GM04504 (cell line): ENCODE data around the gene TMEFF2.
"Not testable (repeated sequence)": the region's sequence is repeated elsewhere in the genome, so short reads cannot be mapped to it uniquely, and the experiment has no call there.

ENCODE experiments used
- DNase-seq: peaks from one replicate; pipeline ENCODE4 v3.0.0-alpha.2; 2012; ENCODE audit warnings: low read depth

The TMEFF2 gene

DNA sequence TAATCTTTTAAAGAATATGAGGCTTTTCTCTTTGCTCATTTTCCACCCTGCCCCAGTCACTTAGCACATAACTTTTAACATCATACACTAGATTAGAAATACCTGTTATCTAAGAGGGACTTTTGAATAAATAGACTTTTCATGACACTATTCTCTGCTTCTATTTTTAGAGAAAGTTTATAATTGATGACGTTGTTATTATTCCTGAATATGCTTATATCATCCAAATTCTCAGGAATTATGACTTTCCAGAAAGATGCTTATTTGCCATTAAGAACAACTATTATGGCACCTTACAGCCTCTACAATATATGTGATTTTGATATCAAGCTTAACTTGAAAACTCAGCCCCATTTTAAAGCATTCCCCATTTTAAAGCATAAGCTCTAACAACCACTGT, 11.4 kb downstream of the TMEFF2 start:
- DNase-seq, result no peak

DNA sequence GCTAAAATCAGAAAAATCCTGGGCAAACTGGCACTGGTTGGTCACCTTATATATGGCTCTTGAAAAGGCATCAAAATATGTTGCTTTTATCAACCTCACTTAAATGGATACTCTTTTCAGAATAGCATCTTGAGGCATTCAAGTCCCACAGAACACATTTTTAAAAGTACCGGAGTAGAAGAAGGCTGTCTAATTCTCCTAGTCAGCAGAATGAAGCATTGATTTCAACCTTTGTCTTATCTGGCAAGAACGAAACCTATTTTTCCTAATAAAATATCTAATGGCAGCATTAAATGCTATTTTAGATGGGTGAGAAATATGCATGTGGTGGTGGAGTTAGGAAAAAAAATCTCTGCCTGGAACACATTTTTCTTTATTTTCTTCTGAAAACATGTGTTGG, 27.8 kb downstream of the TMEFF2 start:
- no peak for DNase-seq

DNA sequence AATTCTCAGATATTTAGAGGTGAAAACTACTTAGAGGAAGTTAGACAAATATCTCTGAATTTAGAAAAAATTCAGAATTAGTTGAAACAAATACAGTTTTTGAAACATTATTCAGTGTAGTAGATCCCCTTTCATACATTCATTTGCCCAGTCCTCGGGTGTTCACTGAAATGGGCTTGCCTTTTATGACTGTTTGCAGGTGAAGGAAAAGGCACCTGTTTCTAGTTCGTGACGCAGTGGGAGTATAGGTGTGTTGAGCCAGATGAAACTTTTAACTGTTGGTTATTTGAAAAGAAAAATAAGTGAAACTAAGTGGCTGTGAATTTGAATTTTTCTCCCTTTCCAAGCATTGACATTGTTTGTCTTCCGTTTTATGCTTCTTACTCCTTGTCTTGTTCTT, 28.9 kb downstream of the TMEFF2 start:
- no peak for DNase-seq

DNA sequence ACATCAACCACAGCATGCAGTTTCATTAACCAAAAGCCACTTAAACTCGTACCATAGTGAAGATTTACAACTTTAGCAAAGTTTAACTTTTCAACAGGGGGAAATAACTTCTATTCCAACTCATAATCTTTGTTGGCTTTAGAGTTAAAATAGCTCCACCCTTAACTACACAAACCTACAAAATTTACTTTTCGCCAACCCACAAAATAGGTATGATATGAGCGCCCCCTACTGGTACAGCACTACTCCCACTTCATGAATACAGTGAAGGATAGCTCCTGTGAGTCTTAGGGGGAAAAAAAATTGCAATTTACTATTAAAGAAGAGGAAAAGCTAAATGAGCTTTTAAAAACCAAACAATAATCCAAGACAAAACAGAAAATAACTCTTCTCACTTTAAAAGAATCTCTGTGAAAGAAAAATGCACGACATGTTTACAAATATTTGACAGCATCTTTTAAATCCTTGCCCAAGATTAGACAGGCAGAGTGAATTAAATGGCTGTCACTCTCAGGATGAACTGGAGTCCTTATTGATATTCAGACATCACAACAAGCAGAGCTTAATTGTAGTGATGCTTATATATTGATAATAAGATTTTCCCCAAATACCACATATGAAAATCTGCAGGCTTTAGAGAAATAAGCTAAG, 32.2 kb downstream of the TMEFF2 start:
- DNase-seq, result peak; percentile 67

DNA sequence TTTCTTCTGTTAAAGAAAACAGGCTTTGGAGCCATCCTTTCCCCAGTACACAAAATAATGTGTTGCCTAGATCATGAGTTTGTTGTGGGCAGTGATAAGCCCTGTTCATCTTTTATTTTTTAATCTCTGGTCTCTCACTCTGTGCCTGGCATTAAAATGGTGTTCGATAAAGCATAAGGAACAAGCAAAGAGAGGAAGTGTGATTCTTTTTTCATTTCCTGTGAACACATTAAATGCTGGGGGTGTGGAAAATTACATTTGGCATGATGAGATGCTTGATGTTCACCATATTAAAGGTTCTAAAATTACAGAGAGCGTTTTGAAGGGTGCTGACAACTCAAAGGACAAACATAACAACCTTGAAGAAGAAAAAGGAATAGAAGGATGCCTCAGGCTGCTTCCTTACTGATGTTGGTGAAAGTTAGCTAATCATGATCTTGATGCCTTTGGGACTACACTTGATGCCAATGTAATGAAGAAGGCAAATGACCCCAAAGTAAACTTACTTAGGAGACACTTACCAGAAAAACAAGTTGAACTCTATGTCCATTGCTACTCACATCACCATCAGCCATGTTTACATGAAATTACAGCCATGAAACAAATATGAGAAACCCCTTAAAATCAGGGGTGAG, 33.0 kb downstream of the TMEFF2 start:
- DNase-seq, result no peak

DNA sequence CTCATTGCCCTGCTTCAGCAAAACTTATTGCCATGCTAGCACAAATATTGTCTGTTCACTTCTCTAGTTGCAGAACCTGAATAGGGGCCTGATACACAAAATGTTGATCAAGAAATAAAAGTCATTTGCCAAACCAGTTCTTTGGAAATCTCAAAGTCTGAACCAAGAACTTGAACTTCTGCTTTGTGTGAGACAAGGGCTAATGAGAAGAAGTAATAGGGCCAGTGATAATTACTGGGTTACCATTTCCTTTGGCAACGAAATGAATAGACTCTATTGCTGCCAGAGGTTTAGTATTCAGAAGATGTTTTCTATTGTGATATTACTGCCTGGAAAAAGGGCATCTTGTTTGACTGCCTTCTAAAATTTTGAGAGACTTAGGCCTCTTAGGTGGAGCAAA, 35.0 kb downstream of the TMEFF2 start:
- no peak for DNase-seq

DNA sequence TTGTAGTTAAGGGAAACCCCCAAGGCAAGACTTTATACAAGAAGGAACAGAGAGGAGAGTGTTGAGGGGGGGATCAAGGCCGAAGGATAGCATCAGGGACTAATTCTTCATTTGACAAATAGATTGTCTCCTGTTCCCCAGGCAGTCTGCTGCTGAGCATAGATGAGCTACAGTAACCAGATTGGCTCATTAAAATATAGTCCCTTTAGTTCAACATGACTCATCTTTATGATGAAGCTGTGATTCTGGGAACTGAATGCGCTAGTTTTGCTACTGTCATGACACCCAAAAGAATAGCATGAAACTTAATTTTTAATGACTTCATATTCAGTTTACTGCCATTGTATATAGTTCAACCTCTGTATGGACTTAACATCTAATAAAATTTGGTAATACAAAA, 35.5 kb downstream of the TMEFF2 start:
- DNase-seq, result no peak

DNA sequence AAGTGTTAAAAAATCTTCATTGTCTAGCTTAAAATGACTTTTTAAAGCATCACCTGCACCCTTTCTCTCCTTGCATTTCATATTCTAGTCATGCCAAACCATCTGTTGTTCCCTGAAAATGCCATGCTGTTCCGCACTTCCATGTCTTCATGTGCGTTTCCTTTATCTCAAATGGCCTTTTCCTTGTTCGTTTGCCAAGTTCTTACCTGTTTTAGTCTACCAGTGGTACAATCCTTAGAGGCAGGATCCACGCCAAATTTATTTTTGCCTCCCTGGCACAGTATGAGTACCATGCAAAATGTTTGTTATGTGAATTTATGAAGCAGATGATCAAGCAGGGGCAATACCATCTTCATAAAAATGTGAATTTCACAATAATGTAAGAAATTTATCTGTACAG, 37.0 kb downstream of the TMEFF2 start:
- no peak for DNase-seq

DNA sequence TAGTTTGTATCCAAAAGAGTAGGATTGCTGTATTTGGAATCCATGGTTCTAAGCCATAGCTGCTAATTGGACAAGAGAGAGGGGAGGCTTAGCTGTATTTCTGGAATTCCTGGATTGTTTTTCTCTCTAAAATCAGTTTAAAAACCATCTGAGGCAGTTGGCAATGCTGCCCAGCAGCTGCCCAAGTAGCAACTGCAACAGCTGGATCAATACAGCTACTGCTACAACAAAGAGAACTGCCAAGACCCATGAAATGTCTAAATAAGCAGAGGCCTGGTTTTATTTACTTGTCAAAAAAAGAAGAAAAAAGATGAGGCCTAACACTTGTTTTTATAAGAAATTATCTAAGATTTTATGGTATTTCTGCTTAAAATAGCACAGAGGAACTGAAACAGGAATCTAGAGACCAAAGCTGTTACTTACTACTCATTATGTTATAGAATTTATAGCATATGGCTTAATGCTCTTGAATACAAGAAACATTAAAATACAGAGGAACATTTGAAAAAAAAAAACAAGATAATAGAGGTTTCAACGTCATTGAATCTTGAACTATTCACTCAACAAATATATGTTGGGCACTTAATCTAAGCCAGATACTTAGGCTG, 39.1 kb downstream of the TMEFF2 start:
- DNase-seq, result no peak

DNA sequence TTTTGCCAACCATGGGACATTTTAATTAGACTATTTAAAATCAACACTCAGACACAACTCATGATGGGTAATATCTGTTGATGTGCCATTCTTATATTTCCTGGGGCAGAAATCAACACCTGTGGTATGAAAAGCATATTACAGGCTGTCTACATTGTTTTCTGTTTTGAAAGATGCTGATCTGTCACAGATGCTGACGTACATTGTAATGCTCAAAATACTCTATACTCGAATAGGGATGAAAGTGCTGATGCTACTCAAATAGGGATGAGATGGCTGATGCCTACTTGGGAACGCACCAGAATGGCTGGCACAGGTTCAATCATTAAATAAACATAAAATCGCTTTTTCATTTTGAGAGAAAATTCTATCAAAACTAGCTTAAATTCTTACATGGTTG, 41.2 kb downstream of the TMEFF2 start:
- no peak for DNase-seq

DNA sequence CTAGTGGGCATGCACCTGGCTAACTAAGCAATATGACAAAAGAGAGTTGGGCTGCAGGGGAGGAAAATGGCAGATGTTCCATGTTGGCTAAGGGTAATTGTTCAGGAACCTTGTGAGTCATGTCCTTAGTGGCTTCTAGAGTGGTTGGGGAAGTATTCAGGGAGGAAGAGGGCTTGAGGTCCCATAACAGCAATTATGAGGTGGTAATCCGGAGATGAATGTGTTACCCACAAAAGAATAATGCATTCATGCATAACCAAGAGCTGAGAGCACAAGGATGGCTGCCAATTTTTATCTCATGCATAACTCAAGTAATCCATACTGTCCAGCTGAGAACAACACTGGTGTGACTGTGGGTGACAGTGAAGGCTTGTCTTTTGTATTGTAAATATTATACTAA, 42.9 kb downstream of the TMEFF2 start:
- DNase-seq, result no peak

DNA sequence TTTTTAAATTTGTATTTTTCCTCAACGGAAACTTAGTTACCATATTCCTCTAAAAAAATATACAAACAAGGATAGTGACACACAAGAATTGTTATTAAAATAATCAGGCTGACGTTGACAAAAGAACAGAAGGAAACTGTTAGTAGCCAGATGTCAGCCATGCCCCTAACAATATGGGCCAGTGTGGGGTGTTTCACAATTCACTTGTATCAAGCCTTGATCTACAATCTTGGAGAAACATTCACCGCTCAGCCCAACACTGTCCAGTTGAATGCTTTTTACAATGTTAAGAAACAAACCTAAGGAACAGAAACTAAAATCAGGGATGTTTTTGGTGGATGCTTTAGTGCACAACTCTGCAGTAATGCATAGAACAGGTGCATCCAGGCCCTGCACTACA, 44.6 kb downstream of the TMEFF2 start:
- DNase-seq, result no peak

DNA sequence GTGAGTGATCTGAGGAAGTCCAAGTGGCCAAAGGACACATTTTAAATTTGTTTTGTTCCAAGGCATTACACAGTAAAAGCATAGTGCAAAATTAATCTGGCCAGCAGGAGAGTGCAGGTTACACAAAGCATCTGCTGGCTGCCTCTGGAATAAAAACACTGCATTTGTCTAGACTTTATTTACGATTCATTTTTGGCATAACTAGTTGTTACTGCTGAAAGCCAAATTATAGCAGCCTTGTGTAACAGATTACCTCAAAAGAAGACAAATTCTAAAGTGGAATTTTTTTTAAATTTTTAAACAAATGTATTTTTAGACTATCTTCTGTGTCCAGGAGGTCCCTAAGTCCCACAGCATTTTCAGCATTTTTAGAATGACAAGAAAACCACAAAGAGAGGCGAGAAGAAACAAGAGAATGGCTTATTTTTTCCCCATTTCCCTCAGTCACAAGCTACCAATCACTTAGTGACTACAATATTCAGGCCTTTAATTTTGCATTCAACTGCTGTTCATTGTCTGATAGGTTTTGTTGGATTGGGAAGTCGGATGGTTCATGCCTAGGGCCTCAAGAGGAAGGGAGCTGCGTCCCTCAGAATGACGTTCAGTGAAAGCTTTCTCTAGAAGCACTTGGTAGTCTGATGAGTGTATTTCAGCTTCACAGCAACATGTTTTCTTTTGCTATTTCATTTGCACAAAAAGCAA, 46.0 kb downstream of the TMEFF2 start:
- peak; percentile 51 for DNase-seq

DNA sequence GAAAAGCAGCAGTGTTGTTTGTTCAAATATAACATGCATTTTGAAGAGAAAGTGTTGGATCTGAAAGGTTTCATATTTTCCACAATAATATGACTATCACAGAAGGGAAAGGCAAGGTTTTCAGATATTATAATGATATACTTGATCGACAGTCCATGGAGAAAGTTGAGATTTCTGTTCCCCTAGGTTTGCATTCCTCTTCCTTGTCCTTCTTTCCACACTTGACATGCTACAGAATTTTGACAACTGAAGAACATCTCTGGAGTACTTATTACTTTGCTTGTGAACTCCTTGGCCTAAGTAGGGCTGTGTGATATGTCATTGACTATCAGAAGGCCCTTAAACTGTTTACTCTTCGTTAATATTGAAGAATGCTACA, 46.5 kb downstream of the TMEFF2 start:
- no peak for DNase-seq

DNA sequence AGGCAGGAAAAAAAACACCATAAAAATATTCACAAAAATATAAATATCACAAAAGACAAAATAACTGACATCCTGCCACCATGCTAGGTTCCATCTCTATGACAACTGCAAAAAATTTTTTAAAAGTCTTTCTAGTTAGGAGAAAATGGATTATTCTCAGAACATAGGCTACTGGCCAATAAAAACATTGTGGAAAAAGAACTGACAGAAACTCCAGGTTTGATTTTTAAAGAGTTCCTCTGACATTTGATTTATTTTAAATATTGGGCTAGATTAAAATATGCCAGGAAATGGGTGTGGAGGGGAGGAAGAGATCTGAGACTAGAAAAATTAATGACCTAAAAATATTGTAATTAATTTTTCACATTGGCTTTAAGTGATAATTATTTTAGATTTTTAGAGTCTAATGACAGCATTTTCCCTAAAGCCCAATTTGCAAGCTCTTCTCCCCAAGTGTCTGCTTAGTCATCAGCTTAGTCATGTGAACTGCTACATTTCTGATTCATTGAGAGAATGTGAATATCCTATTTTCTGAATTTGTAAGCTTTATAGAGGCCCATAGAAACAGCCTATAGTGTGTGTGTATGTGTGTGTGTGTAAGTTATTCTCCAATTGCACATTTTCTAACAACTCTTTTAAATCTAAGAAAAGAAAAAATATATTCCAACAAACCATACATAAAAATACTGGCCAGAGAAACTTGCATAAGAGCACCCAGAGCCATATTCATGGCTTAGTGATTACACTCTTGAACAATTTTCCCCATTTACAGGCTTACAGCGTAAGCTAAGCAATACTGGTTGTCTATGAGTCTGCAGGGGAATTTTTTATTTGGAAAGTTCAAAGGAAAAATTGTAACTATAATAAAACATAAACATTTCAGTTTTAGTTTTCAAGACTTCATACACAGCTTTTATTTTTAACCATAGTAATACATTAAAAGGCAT, 48.4 kb downstream of the TMEFF2 start:
- DNase-seq, result no peak

DNA sequence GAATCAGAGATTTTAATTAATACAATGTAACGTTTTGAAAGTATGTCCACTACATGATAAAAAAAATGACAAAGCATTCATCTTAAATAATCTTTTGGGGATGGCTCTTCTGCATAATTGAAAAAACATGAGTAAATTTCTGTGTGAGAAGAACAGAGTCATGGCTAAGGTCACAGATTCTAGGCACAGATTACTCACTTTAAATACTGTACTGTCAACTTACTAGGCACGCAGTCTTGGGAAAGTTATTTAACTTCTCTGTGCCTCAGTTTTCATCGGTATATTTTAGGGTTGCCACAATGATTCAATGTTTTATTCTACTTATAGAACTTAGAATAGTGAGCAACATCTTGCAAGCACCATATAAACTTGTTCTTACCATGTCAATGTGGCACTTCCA, 49.2 kb downstream of the TMEFF2 start:
- DNase-seq, result no peak

DNA sequence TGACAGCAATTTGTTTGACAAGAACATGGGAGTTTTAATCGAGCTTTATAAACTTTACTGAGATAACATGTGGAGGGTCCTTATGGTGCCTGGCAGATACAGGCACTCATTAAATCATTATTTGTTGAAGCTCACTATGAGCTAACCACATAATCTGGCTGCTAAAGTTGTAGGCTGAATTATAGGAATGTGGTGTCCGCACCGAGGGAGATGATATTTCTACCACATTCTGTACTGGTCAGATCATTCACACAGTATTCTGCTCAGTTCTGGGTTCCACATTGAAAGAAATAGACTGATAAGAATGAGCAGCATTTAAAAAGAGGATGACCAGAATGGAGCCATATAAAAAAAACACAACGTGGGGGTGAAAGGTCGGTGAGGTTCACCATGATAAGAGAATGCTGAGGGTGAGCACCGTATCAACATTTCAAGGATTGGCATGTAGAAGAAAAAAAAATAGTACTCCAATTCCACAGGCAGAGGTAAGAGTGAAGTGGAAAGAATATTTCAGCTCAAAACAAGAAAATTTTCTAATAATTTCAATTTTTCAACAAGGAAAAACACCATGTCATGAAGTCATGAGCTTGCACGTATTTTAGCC, 54.4 kb downstream of the TMEFF2 start:
- no peak for DNase-seq

DNA sequence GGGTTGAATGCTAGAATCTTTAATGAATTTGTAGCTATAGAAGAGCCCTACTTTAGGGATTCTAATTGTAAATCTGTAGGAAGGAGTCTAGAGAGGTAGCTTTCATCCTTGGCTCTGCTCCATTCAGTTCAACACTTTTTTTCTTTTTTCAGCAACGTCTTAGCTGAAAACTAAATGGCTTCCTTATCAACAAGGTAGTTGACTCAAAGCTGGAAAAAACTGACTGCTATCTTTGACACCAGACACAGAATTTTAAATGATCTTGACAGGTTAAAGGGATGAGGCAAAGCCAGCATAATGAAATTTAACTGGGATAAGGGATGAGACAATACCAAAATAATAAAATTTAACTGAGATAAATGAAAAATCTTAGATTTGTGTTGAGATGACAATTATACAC, 54.9 kb downstream of the TMEFF2 start:
- no peak for DNase-seq

DNA sequence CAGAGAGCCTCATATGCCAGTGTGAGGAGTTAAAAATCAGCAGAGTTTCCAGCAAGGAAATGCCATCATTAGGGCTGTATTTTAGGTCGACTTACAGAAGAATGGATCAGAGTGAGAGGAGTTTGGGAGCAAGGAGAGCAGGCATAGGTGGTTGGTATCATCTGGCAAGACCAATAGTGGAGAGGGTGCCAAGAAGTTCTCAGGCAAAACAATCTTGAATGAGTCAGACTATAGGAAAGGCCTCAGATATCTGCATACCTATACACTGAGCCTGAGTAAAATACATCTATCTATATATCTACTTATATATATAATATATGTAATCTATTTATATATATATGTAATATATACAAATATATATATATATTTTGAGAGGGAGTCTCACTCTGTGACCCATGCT, 57.3 kb downstream of the TMEFF2 start:
- DNase-seq, result no peak

DNA sequence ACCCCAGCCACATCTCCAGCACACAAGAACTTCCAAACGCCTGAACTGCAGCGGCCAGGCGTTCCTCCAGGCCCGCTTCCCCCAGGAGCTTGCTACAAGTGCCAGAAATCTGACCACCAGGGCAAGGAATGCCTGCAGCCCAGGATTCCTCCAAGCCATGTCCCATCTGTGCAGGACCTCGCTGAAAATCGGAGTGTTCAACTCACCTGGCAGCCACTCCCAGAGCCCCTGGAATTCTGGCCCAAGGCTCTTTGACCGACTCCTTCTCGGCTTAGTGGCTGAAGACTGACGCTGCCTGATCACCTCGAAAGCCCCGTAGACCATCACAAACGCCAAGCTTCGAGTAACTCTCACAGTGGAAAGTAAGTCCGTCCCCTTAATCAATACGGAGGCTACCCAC, 62.1 kb downstream of the TMEFF2 start:
- DNase-seq, result not testable (repeated sequence)

DNA sequence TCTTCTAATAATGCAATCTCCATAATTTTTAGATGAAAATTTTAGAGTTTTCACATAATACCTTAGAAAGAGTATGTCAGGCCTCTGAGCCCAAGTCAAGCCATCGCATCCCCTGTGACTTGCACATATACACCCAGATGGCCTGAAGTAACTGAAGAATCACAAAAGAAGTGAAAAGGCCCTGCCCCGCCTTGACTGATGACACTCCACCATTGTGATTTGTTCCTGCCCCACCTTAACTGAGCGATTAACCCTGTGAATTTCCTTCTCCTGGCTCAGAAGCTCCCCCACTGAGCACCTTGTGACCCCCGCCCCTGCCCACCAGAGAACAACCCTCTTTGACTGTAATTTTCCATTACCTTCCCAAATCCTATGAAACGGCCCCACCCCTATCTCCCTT, 64.4 kb downstream of the TMEFF2 start:
- DNase-seq, result not testable (repeated sequence)

DNA sequence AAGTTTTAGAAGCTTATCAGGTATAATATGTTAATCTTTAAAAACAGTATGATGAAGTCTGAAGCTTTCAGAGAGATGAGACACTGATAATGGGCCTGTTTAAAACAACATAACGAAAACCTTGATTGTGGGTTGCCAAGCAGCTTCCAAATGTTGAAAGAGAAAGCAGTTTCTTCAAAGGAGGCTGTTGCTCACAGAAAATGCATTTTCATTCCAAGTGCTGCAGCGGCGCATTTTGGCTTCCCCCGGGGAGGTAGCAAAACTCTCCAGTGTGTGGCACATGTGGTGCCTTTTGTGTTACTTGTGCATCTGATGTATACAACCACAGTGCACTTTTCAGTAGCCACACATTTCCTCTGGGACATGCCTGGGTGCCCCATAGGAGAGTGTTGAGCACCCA, 66.1 kb downstream of the TMEFF2 start:
- no peak for DNase-seq
